PFSK-1 (cell line): ENCODE results near the gene HSPB1.

Source experiments
- FOXP2 ChIP-seq: optimal IDR thresholded peaks from 2 replicates; pipeline ENCODE3; 2011; ENCODE audit warnings: borderline replicate concordance, control low read depth, inconsistent platforms; ENCODE audit not compliant: insufficient read depth; ENCODE audit errors: extremely low read length, extremely low read depth
- POLR2AphosphoS5 ChIP-seq: IDR thresholded peaks from 2 replicates; pipeline ENCODE4 v1.6.1; 2012; ENCODE audit warnings: low read depth, mild to moderate bottlenecking, control low read depth, low read length, moderate library complexity
- SIN3A ChIP-seq: IDR thresholded peaks from 2 replicates; pipeline ENCODE4 v1.6.1; 2012; ENCODE audit warnings: mild to moderate bottlenecking, low read length, moderate library complexity, borderline replicate concordance; ENCODE audit not compliant: insufficient read depth
- TAF1 ChIP-seq: IDR thresholded peaks from 2 replicates; pipeline ENCODE4 v1.6.1; 2012; ENCODE audit warnings: low read length, control low read depth, borderline replicate concordance; ENCODE audit not compliant: insufficient read depth
- TF ChIP-seq, protein P1 (sequence below), 2 experiments: IDR thresholded peaks; 2 replicates each; pipeline versions ENCODE4 v1.6.1 to v1.8.0; 2011 to 2012; ENCODE audit warnings: low read depth in 2 of 2, low read length in 2 of 2, control low read depth in 1 of 2, inconsistent platforms in 1 of 2, mild to moderate bottlenecking in 1 of 2, moderate library complexity in 1 of 2; ENCODE audit not compliant: insufficient read depth in 1 of 2

HSPB1 gene

DNA sequence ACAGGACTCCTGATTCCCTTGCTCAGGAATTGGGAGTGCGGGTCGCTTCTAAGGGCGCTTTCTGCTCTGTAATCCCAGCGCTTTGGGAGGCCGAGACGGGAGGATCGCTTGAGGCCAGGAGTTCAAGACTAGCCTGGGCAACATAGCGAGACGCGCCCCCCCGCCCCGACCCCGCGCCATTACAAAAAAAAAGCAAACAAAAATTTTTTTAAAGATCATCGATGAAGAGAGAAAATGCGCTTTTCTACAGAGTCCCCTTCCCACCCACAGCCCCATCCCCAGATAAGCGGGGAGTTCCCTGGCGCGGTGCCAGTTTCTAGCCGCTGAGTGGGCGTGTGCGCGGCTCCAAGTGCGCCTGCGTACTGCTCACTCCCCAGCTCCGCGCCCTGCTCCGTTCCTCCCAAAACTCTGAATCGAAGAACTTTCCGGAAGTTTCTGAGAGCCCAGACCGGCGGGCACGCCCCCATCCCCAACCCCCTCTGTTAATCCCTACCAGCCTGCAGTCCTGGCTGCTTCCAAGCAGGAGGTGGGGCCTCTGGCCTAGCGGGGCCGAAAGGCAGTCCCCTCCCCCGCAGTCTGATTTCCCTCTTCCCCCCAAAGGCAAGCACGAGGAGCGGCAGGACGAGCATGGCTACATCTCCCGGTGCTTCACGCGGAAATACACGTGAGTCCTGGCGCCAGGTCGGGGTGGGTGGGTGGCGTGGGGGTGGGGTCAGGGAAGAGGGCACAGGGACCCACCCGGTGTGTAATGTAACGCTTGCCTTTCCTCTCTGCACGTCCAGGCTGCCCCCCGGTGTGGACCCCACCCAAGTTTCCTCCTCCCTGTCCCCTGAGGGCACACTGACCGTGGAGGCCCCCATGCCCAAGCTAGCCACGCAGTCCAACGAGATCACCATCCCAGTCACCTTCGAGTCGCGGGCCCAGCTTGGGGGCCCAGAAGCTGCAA lies 1.0 kb downstream of the HSPB1 start:
- TF ChIP-seq POLR2AphosphoS5 (peak; percentile 84), FOXP2 (no peak), TAF1 (peak; percentile 62; the same call in 1 of the 2 replicates), SIN3A (peak; percentile 95)
- TF ChIP-seq, protein P1, sequence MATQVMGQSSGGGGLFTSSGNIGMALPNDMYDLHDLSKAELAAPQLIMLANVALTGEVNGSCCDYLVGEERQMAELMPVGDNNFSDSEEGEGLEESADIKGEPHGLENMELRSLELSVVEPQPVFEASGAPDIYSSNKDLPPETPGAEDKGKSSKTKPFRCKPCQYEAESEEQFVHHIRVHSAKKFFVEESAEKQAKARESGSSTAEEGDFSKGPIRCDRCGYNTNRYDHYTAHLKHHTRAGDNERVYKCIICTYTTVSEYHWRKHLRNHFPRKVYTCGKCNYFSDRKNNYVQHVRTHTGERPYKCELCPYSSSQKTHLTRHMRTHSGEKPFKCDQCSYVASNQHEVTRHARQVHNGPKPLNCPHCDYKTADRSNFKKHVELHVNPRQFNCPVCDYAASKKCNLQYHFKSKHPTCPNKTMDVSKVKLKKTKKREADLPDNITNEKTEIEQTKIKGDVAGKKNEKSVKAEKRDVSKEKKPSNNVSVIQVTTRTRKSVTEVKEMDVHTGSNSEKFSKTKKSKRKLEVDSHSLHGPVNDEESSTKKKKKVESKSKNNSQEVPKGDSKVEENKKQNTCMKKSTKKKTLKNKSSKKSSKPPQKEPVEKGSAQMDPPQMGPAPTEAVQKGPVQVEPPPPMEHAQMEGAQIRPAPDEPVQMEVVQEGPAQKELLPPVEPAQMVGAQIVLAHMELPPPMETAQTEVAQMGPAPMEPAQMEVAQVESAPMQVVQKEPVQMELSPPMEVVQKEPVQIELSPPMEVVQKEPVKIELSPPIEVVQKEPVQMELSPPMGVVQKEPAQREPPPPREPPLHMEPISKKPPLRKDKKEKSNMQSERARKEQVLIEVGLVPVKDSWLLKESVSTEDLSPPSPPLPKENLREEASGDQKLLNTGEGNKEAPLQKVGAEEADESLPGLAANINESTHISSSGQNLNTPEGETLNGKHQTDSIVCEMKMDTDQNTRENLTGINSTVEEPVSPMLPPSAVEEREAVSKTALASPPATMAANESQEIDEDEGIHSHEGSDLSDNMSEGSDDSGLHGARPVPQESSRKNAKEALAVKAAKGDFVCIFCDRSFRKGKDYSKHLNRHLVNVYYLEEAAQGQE (IDR thresholded peaks at IDR 0.05; ENCODE audit: insufficient read depth in 1 of 2, low read depth in 2 of 2, low read length in 2 of 2) = no peak

DNA sequence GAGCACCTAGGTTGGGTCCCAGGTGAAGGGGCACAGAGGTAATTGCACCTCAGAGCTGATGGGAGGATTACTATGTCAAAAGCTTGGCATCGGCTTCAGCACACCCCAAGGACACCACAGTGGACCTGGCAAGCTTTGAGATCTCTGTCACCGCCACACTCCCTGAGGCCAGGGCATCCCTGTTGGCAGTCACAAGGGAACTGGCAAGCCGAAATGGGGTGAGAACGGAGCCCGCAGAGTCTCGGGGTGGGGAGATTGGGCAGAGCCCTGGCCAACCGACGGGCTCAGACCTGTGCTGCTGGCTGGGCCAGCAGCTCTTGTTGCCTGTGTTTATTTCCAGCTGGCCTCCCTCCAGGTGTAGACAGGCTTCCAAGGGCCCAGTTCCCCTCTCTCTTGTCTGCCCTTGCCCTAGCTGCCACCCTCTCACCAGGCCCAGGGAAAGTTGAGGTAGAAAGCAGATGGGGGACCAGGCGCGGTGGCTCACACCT lies 2.5 kb downstream of the HSPB1 start:
- TF ChIP-seq, protein P1 (IDR thresholded peaks at IDR 0.05; ENCODE audit: insufficient read depth in 1 of 2, low read depth in 2 of 2, low read length in 2 of 2) = no peak
- peak; percentile 54 for TF ChIP-seq POLR2AphosphoS5
- no peak for TF ChIP-seq FOXP2

DNA sequence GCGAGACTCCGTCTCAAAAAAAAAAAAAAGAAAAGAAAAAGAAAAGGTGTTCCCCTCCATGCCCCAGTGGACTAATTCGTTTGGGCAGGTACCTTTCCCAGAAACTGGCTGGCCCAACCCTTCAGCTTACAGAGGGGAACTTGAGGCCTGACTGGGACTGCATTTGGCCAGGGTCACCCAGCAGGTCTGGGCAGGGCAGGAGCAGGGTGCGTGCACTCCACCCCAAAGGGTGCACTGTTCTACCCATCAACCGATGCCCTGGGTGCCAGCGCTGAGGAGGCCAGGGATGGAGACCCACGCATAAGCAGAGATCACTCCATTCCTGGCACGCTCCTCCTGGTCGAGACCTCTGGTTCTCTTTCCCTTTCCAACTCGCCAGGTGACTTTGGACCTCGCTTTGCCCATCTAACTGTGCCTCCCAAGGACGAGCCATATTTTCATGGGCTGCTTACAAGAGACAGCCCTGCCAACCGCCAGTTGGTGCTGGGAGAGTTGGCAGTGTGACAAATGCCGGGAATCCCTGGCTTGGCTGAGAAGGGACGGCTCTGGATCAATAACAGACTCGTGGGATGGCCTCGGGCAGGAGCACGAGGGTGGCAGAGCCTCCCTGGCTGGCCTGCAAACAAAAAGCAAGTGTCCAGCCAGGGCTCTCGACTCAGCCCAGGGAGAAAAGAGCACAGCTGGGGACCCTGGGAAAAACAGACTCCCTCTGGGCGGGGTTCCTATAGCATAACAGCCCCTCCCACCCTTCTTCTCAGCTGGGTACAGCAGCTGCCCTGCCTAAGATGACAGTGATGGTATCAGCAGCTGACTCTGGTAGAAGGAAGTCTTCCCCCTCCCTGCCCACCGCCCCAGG lies 7.9 kb downstream of the HSPB1 start:
- TF ChIP-seq FOXP2 (no peak), TAF1 (no peak), SIN3A (no peak), POLR2AphosphoS5 (no peak)
- TF ChIP-seq, protein P1 (IDR thresholded peaks at IDR 0.05; ENCODE audit: insufficient read depth in 1 of 2, low read depth in 2 of 2, low read length in 2 of 2) = no peak

DNA sequence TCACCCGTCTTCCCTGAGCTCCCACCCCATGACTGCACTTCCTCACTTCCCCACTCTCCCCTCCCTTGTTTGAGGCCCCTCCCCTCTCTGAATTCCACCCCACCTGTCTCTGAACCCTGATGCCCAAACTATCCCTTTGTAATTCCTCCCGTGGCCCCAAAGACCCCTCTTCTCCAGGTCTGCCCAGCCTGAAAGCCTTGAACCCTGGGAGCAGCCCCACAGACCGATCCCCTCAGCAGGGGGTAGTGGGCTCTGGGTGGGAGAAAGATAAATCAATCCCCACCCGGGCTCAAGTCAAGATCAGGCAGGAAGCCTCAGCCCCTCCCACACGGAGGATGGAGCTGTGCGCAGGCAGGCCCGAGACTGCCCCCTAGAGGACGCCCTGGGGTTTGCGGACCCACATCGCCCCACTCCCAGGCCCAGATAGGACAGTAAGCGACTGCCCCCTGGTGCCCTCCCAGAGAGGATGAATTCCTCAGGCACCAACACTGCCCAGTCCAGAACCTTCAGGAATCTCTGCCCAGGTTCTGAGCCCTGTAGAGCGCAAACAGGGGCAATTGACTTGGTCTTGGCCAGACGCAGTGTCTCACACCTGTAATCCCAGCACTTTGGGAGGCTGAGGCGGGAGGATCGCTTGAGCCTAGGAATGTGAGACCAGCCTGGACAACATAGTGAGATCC lies 11.7 kb downstream of the HSPB1 start:
- no peak for TF ChIP-seq SIN3A
- peak; percentile 94 for TF ChIP-seq FOXP2
- TF ChIP-seq, protein P1 (IDR thresholded peaks at IDR 0.05; ENCODE audit: insufficient read depth in 1 of 2, low read depth in 2 of 2, low read length in 2 of 2) = 0 out of 4 replicates have a peak, but pooled peaks of 1 of the 2 experiments have one; percentile 60
